ENCODE measurements around the gene RNASE3. TPM values are rescaled to one million over a fixed set of nuclear protein-coding genes. Genes with fewer than 3 reads are reported as not detected.
"Not testable (repeated sequence)": the region's sequence is repeated elsewhere in the genome, so short reads cannot be mapped to it uniquely, and the experiment has no call there.

Gene RNASE3
- total and polyA plus RNA-seq, 2 donors: not detected

DNA sequence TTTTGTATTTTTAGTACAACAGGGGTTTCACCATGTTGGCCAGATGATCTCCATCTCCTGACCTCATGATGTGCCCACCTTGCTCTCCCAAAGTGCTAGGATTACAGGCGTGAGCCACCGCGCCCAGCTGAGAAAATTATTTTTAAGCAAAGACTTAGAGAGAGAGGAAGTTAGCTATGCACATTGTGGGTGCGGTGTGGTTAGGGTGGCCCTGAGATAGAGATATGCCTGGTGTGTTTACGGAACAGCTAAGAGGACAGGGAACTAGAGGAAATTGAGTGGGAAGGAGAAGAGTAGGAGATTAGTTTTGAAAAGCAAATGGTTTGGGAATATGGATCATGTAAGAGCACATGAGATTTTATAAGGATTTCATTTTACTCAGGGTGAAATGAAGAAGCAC is 10.0 kb upstream of the RNASE3 start:
- H3K36me3 ChIP-seq (ENCODE audit: insufficient read depth); DNase-seq (ENCODE audit: extremely low spot score); H3K4me1 ChIP-seq (ENCODE audit: insufficient read depth); H3K27ac ChIP-seq (ENCODE audit: low read depth); H3K4me3 ChIP-seq (ENCODE audit: low read depth, low read length): not testable (repeated sequence)
- 73% methylated on average over 5 of the region's 5 CpGs for WGBS

DNA sequence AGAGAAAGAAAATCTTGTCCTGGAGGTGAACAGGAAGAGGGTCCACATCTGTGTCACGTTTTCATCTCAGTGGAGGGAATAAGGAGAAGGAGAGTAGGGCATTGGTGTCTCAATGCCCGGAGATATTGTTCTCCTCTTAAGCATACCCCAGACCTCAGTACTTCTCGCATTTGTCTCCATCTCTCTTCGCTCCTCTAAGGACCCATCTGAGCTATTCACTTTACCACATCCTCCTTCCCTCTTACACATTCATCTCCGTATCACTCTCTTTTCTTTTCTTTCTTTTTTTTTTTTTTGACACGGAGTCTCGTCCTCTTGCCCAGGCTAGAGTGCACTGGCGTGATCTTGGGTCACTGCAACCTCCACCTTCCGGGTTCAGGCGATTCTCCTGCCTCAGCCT is 8.4 kb upstream of the RNASE3 start:
- H3K27ac ChIP-seq (ENCODE audit: low read depth); H3K4me3 ChIP-seq (ENCODE audit: low read depth, low read length); DNase-seq (ENCODE audit: extremely low spot score); H3K4me1 ChIP-seq (ENCODE audit: insufficient read depth); H3K36me3 ChIP-seq (ENCODE audit: insufficient read depth): not testable (repeated sequence)
- WGBS: 82% methylated on average over 4 of the region's 10 CpGs

DNA sequence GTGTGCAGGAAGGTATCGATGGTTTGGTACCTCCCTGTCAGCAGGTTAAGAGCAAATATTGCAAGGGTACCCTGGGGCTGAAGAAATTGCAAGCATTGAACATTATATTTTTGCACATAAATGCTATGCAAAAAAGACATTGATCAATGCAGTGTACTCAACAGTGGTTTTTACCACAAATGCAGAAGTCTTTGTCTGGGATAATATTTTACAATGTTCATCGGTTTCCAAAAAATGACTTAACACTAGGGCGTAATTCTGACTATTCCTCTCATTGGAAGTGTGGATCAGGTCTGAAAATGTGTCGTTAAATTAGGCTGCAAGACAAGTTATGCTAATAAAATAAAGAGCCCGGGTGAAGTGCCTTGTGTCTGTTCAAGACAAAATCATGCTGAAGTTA is 2.8 kb upstream of the RNASE3 start:
- H3K4me3 ChIP-seq (ENCODE audit: low read depth, low read length); H3K27ac ChIP-seq (ENCODE audit: low read depth); H3K36me3 ChIP-seq (ENCODE audit: insufficient read depth); DNase-seq (ENCODE audit: extremely low spot score); H3K4me1 ChIP-seq (ENCODE audit: insufficient read depth): not testable (repeated sequence)
- WGBS: 78% methylated on average over 5 of the region's 5 CpGs

DNA sequence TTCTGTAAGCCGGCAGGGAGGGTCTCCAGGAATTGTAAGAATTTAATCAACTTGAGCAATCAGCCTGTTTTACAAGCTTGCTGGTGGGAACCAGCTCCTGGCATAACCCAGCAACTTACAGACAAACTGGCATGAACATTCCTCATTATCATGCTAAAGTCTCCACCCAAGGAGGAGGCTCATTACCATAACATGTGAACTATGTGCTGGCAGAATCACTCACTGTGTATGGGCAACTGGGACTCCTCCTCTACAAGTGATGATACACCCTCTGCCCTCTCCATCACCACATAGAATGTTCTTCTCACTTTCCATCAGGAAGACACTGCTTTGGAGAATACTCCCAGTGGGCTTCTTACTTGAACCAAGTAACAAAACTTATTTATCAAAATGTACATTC is 4.1 kb downstream of the RNASE3 start:
- DNase-seq (ENCODE audit: extremely low spot score); H3K4me1 ChIP-seq (ENCODE audit: insufficient read depth); H3K36me3 ChIP-seq (ENCODE audit: insufficient read depth); H3K27ac ChIP-seq (ENCODE audit: low read depth); H3K4me3 ChIP-seq (ENCODE audit: low read depth, low read length): not testable (repeated sequence)
- WGBS: 38% methylated on average over 1 of the region's 1 CpG

DNA sequence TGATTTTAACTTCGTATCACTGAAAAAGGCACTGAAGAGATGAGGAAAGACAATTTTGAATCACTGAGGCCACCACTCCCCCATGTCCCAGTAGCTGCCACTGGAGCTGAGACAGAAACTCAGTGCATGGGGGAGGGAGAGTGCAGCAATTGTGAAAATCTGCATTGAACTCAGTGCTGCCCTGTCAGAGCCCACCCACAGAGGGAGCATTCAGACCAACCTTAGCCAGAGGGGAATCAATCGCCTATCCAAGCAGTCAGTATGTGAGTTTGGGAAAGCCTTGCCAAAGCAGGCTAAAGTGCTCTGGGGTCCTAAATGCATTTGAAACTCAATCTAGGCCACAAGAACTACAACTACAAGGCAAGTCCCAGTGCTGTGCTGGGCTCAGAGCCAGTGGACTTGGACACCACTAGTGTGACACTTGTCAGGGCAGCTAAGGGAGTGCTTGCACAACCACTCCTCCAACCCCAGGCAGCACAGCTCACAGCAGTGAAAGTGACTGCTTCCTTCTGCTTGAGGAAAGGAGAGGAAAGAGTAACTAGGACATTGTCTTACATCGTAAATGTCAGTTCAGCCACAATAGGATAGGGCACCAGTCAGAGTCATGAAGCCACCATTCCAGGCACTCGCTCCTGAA is 13.3 kb downstream of the RNASE3 start:
- Histone ChIP-seq H3K4me3 (ENCODE audit: low read depth, low read length) (no peak overlapping the region), H3K4me1 (ENCODE audit: insufficient read depth) (no peaks in the 10 kb centered on the region), H3K27ac (ENCODE audit: low read depth) (no peak overlapping the region), H3K36me3 (ENCODE audit: insufficient read depth) (no peaks in the 10 kb centered on the region)
- WGBS: 79% methylated on average over 4 of the region's 4 CpGs
- DNase-seq (ENCODE audit: extremely low spot score): no peak

DNA sequence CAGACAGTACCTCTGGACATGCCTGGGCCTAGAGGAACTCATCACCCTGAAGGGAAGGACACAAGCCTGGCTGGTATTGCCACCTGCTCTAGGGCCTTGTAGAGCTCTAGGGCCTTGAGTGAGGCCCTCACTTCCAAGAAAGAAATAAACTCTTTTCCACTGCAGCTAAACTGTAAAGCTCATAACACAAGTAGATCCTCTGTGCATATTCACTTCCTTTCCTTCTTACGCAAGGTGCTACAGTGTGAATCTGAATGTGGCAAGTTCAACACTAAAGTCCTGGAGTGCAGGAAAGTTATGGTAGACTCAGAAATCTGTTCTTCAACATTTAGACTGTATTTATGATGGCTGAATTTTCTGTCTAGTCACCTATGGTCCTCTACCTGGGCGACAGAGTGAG is 14.5 kb downstream of the RNASE3 start:
- no peaks in the 10 kb centered on the region for H3K36me3 ChIP-seq (ENCODE audit: insufficient read depth)
- 88% methylated on average over 2 of the region's 2 CpGs for whole genome bisulfite sequencing

DNA sequence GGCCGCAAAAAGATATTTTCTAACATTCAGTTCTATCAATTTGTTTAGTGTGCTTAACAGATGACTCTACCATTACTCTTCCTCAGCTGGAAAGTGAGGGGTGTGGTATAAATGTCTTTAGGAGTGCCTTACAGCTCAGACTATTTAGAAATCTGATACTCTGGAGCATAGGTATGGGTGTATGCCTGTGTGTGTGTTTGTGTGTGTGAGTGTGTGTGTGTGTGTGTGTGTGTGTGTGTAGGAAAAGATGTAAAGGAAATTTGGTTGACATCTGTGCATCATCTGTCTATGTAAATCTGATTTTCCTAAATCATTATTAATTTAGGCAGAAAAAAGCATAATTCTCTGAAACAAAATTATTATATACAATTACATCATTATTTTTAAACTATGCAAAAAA is 16.0 kb downstream of the RNASE3 start:
- Histone ChIP-seq H3K4me3 (ENCODE audit: low read depth, low read length) (no peak overlapping the region), H3K27ac (ENCODE audit: low read depth) (no peak overlapping the region), H3K4me1 (ENCODE audit: insufficient read depth) (no peaks in the 10 kb centered on the region), H3K36me3 (ENCODE audit: insufficient read depth) (no peaks in the 10 kb centered on the region)
- WGBS: 97% methylated on average over 1 of the region's 1 CpG
- DNase-seq (ENCODE audit: extremely low spot score): no peak

More for the DNA sequence above, 14.5 kb downstream of the RNASE3 start:
- H3K4me1 ChIP-seq (ENCODE audit: insufficient read depth): no peaks in the 10 kb centered on the region
- H3K4me3 ChIP-seq (ENCODE audit: low read depth, low read length): no peak overlapping the region
- H3K27ac ChIP-seq (ENCODE audit: low read depth): no peak overlapping the region
- no peak for DNase-seq (ENCODE audit: extremely low spot score)

DNA sequence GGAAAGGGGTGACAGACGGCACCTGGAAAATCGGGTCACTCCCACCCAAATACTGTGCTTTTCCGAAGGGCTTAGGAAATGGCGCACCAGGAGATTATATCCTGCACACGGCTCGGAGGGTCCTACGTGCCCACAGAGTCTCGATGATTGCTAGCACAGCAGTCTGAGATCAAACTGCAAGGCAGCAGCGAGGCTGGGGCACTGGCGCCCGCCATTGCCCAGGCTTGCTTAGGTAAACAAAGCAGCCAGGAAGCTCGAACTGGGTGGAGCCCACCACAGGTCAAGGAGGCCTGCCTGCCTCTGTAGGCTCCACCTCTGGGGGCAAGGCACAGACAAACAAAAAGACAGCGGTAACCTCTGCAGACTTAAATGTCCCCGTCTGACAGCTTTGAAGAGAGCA is 19.6 kb downstream of the RNASE3 start:
- WGBS: 77% methylated on average over 14 of the region's 14 CpGs

DNA sequence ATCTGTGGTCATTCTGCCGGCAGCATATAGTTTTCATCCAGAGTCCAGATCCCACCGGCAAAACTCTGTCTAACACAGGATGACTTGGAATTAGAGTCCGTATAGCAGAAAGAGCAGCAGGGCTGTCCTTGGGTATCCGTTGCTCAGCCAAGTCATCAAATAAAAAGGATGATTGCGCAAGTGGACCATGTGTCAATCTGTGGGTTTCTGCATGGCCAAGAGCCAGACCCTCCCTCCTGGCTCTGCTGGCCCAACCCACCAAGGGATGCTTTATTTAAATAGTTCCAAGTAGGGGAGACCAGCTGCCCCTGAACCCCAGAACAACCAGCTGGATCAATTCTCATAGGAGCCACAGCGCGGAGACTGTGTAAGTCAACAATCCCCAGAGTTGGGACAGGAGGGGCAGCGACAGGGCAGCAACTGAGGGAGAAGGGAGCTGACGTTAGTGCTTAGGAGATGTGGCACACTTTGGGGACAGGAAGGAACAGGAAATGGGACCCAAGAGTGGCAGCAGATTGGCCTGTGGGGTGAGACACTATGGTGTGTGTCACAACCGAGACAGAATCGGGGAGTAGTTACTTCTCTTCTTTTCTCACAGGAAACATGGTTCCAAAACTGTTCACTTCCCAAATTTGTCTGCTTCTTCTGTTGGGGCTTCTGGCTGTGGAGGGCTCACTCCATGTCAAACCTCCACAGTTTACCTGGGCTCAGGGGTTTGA is 28.0 kb downstream of the RNASE3 start:
- H3K4me3 ChIP-seq (ENCODE audit: low read depth, low read length); H3K27ac ChIP-seq (ENCODE audit: low read depth); H3K36me3 ChIP-seq (ENCODE audit: insufficient read depth); DNase-seq (ENCODE audit: extremely low spot score); H3K4me1 ChIP-seq (ENCODE audit: insufficient read depth): not testable (repeated sequence)
- WGBS: 77% methylated on average over 11 of the region's 11 CpGs

More for the DNA sequence above, 19.6 kb downstream of the RNASE3 start:
- H3K27ac ChIP-seq (ENCODE audit: low read depth); H3K4me3 ChIP-seq (ENCODE audit: low read depth, low read length); H3K4me1 ChIP-seq (ENCODE audit: insufficient read depth); DNase-seq (ENCODE audit: extremely low spot score); H3K36me3 ChIP-seq (ENCODE audit: insufficient read depth): not testable (repeated sequence)

DNA sequence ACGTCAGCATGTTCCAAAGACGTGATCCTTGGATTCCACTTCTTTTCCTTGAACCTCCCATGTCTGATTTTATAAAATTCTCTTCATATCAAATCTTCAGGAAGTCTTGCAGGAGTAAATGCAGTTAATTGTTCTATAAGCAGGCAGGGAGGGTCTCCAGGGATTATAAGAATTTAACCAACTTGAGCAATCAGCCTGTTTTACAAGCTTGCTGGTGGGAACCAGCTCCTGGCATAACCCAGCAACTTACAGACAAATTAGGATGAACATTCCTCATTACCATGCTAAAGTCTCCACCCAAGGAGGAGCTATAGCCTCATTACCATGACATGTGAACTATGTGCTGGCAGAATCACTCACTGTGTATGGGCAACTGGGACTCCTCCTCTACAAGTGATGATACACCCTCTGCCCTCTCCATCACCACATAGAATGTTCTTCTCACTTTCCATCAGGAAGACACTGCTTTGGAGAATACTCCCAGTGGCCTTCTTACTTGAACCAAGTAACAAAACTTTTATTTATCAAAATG is 32.6 kb downstream of the RNASE3 start:
- H3K36me3 ChIP-seq (ENCODE audit: insufficient read depth); H3K4me3 ChIP-seq (ENCODE audit: low read depth, low read length); DNase-seq (ENCODE audit: extremely low spot score); H3K4me1 ChIP-seq (ENCODE audit: insufficient read depth); H3K27ac ChIP-seq (ENCODE audit: low read depth): not testable (repeated sequence)
- 36% methylated on average over 2 of the region's 2 CpGs for WGBS

DNA sequence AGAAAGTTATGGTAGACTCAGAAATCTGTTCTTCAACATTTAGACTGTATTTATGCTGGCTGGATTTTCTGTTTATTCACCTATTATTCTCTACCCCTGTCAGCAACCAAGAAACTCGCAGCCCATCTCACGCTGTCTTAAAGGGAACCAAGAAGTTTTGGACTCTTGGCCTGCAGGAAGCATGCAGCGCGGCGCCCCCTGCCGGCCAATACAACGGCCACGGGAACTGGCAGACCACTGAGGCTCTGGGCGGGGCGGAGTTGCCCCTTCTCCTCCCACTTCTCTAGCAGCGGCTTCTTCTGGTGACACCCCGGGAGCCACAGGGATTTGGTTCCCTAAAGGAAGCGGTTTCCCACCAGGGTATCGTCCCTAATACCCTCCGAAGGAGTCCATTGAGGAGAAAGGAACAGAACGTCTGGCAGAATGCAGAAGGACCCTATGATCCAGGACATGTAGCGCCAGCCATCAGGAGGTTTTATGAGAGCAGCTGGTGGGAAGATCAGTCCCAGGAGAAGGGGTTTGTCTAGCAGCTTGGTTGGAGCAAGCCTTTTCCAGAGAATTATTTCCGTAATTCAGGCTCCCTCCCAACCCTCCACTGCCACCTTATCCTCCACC is 43.1 kb downstream of the RNASE3 start:
- WGBS: 30% methylated on average over 18 of the region's 18 CpGs
- H3K4me1 ChIP-seq (ENCODE audit: insufficient read depth): no peaks in the 10 kb centered on the region
- H3K4me3 ChIP-seq (ENCODE audit: low read depth, low read length): no peak overlapping the region
- H3K36me3 ChIP-seq (ENCODE audit: insufficient read depth): no peaks in the 10 kb centered on the region
- no peak for DNase-seq (ENCODE audit: extremely low spot score)
- H3K27ac ChIP-seq (ENCODE audit: low read depth): no peak overlapping the region

DNA sequence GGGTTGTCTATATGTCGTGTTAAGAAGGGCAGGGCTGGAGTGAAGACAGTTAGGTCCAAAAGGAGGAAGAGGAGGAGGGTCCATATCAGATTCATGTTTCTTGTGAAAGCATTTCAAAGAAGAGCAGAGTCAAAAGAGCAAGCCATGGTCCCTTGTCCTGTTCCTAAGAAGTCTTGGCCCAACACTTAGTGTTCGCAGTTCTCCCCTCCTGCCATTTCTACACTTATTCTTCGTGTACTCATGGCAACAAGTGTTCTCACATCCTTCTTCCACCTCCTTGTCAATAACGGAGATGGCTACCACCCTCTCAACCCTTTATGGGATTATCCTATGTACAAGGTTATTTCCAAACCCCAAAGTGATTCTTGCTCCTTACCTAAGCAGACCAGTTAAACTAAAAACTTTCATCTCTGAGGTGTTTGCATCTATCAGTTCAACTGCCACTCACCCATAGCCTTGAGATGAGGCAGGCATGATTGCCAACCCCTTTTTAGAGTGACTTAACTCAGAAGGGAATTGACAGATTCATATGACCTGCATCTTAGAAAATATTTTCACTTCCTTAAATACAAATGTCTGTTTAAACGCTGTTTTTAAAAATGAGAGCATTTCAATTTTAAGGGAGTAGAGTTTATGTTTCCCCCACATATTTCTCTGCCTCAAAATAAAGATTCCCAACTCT is 44.3 kb downstream of the RNASE3 start:
- Histone ChIP-seq H3K4me3 (ENCODE audit: low read depth, low read length) (no peak overlapping the region), H3K36me3 (ENCODE audit: insufficient read depth) (no peaks in the 10 kb centered on the region)
- 87% methylated on average over 5 of the region's 5 CpGs for WGBS

More for the DNA sequence above, 44.3 kb downstream of the RNASE3 start:
- H3K27ac ChIP-seq (ENCODE audit: low read depth): no peak overlapping the region
- H3K4me1 ChIP-seq (ENCODE audit: insufficient read depth): no peaks in the 10 kb centered on the region
- DNase-seq (ENCODE audit: extremely low spot score): no peak

All from urinary bladder (tissue), 4 donors.